Mesothelial cell of epicardium (in vitro differentiated cells): Measurements from ENCODE around the gene CASK. TPM values are rescaled to one million over a fixed set of nuclear protein-coding genes. Genes with fewer than 3 reads are reported as not detected.

Experiments
- DNase-seq, 2 experiments: peaks; one replicate each; pipeline ENCODE4 v3.0.0; 2021; ENCODE audit warnings: low spot score in 2 of 2; ENCODE audit not compliant: unreplicated experiment in 2 of 2
- H3K27ac Mint-ChIP-seq: 2 replicates; pipeline ENCODE4 v1.8.0; 2021; ENCODE audit warnings: mixed read lengths
- H3K27me3 Mint-ChIP-seq: 2 replicates; pipeline ENCODE4 v1.8.0; 2021; ENCODE audit warnings: low read depth, mixed read lengths
- H3K36me3 Mint-ChIP-seq: 2 replicates; pipeline ENCODE4 v1.8.0; 2021; ENCODE audit warnings: mixed read lengths
- H3K4me1 Mint-ChIP-seq: 2 replicates; pipeline ENCODE4 v1.8.0; 2021; ENCODE audit warnings: mixed read lengths
- H3K4me3 Mint-ChIP-seq: 2 replicates; pipeline ENCODE4 v1.8.0; 2021; ENCODE audit warnings: mild to moderate bottlenecking, moderate library complexity, mixed read lengths
- H3K9me3 Mint-ChIP-seq: 2 replicates; pipeline ENCODE4 v1.8.0; 2021; ENCODE audit warnings: mixed read lengths
- CTCF ChIP-seq: fragments of 200-600 bp; sonication (generic); IDR thresholded peaks from one replicate; pipeline ENCODE4 v1.5.0; 2021; ENCODE audit warnings: antibody characterized with exemption; ENCODE audit not compliant: unreplicated experiment
- total RNA-seq: library from RNA; stranded (reverse); gene quantifications from 3 replicates; pipeline ENCODE4 v1.2.1, GENCODE V29; 2021

CASK gene
- total RNA-seq, 1 donor from 2014 or later = 70.3 TPM

GRCh38 chrX:41543668-41544067 lies 379.7 kb downstream of the CASK start:
- Mint-ChIP-seq H3K9me3 (peaks cover 16% of the 10 kb centered on the region), H3K27me3 (no peaks in the 10 kb centered on the region), H3K36me3 (peaks cover 14% of the 10 kb centered on the region), H3K27ac (no peak overlapping the region), H3K4me3 (no peak overlapping the region), H3K4me1 (peaks cover 4% of the 10 kb centered on the region)
- no peak for TF ChIP-seq CTCF
- no peak for DNase-seq

GRCh38 chrX:41543025-41543424 lies 380.3 kb downstream of the CASK start:
- H3K4me3 Mint-ChIP-seq = no peak overlapping the region
- peaks cover 16% of the 10 kb centered on the region for H3K9me3 Mint-ChIP-seq
- H3K27me3 Mint-ChIP-seq = no peaks in the 10 kb centered on the region
- peaks cover 14% of the 10 kb centered on the region for H3K36me3 Mint-ChIP-seq
- DNase-seq = no peak
- peaks cover 4% of the 10 kb centered on the region for H3K4me1 Mint-ChIP-seq
- peak overlapping the region; percentile 4 for H3K27ac Mint-ChIP-seq
- no peak for TF ChIP-seq CTCF

GRCh38 chrX:41542536-41542935 lies 380.8 kb downstream of the CASK start:
- DNase-seq = no peak
- no peak overlapping the region for H3K4me3 Mint-ChIP-seq
- no peak for TF ChIP-seq CTCF
- H3K36me3 Mint-ChIP-seq = peaks cover 14% of the 10 kb centered on the region
- H3K27me3 Mint-ChIP-seq = no peaks in the 10 kb centered on the region
- peak overlapping the region; percentile 84 for H3K27ac Mint-ChIP-seq
- H3K9me3 Mint-ChIP-seq = peaks cover 16% of the 10 kb centered on the region
- peaks cover 4% of the 10 kb centered on the region for H3K4me1 Mint-ChIP-seq

- Mint-ChIP-seq H3K36me3 (peaks cover 11% of the 10 kb centered on the region), H3K27ac (peak overlapping the region; percentile 84), H3K27me3 (no peaks in the 10 kb centered on the region), H3K4me3 (no peak overlapping the region), H3K4me1 (peaks cover 4% of the 10 kb centered on the region), H3K9me3 (peaks cover 13% of the 10 kb centered on the region)
- no peak for DNase-seq
- TF ChIP-seq CTCF = no peak
Observed at GRCh38 chrX:41542135-41542534, 381.2 kb downstream of the CASK start.

GRCh38 chrX:41541386-41541785 lies 382.0 kb downstream of the CASK start:
- TF ChIP-seq CTCF = no peak
- no peak overlapping the region for H3K4me3 Mint-ChIP-seq
- DNase-seq = no peak
- H3K4me1 Mint-ChIP-seq = peaks cover 4% of the 10 kb centered on the region
- peaks cover 16% of the 10 kb centered on the region for H3K9me3 Mint-ChIP-seq
- H3K27ac Mint-ChIP-seq = no peak overlapping the region
- H3K36me3 Mint-ChIP-seq = peaks cover 11% of the 10 kb centered on the region
- no peaks in the 10 kb centered on the region for H3K27me3 Mint-ChIP-seq

GRCh38 chrX:41538707-41539106 lies 384.6 kb downstream of the CASK start:
- Mint-ChIP-seq H3K4me3 (no peak overlapping the region), H3K9me3 (peaks cover 11% of the 10 kb centered on the region), H3K4me1 (peaks cover 4% of the 10 kb centered on the region), H3K27me3 (no peaks in the 10 kb centered on the region), H3K27ac (no peak overlapping the region), H3K36me3 (peaks cover 9% of the 10 kb centered on the region)
- no peak for TF ChIP-seq CTCF
- DNase-seq = no peak
